ENCODE measurements around the gene SCD5. TPM values are rescaled to one million over a fixed set of nuclear protein-coding genes. Genes with fewer than 3 reads are reported as not detected.

The SCD5 gene
- total and polyA plus RNA-seq, 2 experiments from 2014 or later = 0.79 to 1.6 TPM

GRCh38 chr4:82618103-82618720 lies 180.4 kb downstream of the SCD5 start (continued):
- TF ChIP-seq ZNF462 (CRISPR knock-in tag; IDR thresholded peaks at IDR 0.05) (no peak), STAT1 (IDR thresholded peaks at IDR 0.05; ENCODE audit: unreplicated experiment) (no peak), REST (IDR thresholded peaks at IDR 0.05; ENCODE audit: unreplicated experiment) (no peak)

- no peaks in the 10 kb centered on the region for H3K36me3 ChIP-seq (ENCODE audit: insufficient read depth)
- Mint-ChIP-seq H3K27me3 (ENCODE audit: insufficient read depth, low read depth, poor library complexity) (peaks cover 4% of the 10 kb centered on the region), H3K36me3 (ENCODE audit: low read depth) (no peaks in the 10 kb centered on the region), H3K27ac (no peak overlapping the region), H3K4me3 (no peak overlapping the region), H3K4me1 (peaks cover 4% of the 10 kb centered on the region; the same call in 1 of the 3 replicates), H3K9me3 (no peaks in the 10 kb centered on the region)
- H3K4me3 ChIP-seq = no peak overlapping the region
- no peaks in the 10 kb centered on the region for H3F3A ChIP-seq (replicated peaks; ENCODE audit: low read depth)
- H4K20me1 ChIP-seq (replicated peaks; ENCODE audit: insufficient read depth) = no peaks in the 10 kb centered on the region
- no peaks in the 10 kb centered on the region for H3K9me2 ChIP-seq (ENCODE audit: insufficient read depth)
- no peaks in the 10 kb centered on the region for H3K4me1 ChIP-seq (ENCODE audit: insufficient read depth)
- no peak for ATAC-seq
- H3K27me3 ChIP-seq (ENCODE audit: insufficient read depth) = no peaks in the 10 kb centered on the region
- H2AFZ ChIP-seq = no peak overlapping the region
- H3K79me2 ChIP-seq (replicated peaks; ENCODE audit: insufficient read depth) = no peaks in the 10 kb centered on the region
- no peak overlapping the region for H3K27ac ChIP-seq (ENCODE audit: low read depth)
- no peak overlapping the region for H3K4me2 ChIP-seq
- no peak for DNase-seq (ENCODE audit: low spot score)
- TF ChIP-seq CREB1 (CRISPR knock-in tag; IDR thresholded peaks at IDR 0.05; ENCODE audit: low read depth) = no peak
- TF ChIP-seq ZNF331 (CRISPR knock-in tag; IDR thresholded peaks at IDR 0.05; ENCODE audit: low read depth) = no peak
Measured at GRCh38 chr4:82614838-82615449, 183.7 kb downstream of the SCD5 start.

Measured in GM23338 (cell line).